Loucy (cell line): ENCODE results near the gene SRC.

ENCODE experiments used
- EZH2phosphoT487 ChIP-seq: fragments of 200-600 bp; IDR thresholded peaks from 2 replicates; pipeline ENCODE4 v1.6.1; 2018; ENCODE audit warnings: antibody characterized with exemption, mild to moderate bottlenecking, moderate library complexity, borderline replicate concordance
- TF ChIP-seq, protein P1 (sequence below): fragments of 200-600 bp; sonication (generic); conservative IDR thresholded peaks from 2 replicates; pipeline ENCODE4 v1.5.1; 2014; ENCODE audit warnings: mild to moderate bottlenecking, antibody characterized with exemption, low read length

DNA sequence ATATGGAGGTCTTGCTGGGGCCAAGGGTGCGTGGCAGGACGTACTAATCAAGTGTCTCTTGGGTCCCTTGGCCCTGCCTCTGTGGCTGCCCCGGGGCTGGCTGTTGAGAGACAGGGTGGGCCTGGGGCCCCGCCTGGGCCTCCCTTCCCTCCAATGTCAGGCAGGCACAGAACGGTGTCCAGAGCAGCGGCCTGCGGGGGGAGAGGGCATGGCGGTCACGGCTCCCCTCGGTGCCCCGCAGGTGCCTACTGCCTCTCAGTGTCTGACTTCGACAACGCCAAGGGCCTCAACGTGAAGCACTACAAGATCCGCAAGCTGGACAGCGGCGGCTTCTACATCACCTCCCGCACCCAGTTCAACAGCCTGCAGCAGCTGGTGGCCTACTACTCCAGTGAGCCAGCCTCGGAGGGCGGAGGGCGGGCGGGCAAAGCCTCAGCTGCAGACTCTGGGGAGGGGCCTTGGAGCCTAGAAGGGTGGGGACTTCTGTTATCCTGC is 50.0 kb downstream of the SRC start:
- TF ChIP-seq, protein P1, sequence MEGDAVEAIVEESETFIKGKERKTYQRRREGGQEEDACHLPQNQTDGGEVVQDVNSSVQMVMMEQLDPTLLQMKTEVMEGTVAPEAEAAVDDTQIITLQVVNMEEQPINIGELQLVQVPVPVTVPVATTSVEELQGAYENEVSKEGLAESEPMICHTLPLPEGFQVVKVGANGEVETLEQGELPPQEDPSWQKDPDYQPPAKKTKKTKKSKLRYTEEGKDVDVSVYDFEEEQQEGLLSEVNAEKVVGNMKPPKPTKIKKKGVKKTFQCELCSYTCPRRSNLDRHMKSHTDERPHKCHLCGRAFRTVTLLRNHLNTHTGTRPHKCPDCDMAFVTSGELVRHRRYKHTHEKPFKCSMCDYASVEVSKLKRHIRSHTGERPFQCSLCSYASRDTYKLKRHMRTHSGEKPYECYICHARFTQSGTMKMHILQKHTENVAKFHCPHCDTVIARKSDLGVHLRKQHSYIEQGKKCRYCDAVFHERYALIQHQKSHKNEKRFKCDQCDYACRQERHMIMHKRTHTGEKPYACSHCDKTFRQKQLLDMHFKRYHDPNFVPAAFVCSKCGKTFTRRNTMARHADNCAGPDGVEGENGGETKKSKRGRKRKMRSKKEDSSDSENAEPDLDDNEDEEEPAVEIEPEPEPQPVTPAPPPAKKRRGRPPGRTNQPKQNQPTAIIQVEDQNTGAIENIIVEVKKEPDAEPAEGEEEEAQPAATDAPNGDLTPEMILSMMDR: no peak
- no peak for TF ChIP-seq EZH2phosphoT487
